ENCODE measurements around the gene ACKR2.
A peak's percentile ranks its signal among the peaks of the same experiment; 100 is the strongest.

The ACKR2 gene

DNA sequence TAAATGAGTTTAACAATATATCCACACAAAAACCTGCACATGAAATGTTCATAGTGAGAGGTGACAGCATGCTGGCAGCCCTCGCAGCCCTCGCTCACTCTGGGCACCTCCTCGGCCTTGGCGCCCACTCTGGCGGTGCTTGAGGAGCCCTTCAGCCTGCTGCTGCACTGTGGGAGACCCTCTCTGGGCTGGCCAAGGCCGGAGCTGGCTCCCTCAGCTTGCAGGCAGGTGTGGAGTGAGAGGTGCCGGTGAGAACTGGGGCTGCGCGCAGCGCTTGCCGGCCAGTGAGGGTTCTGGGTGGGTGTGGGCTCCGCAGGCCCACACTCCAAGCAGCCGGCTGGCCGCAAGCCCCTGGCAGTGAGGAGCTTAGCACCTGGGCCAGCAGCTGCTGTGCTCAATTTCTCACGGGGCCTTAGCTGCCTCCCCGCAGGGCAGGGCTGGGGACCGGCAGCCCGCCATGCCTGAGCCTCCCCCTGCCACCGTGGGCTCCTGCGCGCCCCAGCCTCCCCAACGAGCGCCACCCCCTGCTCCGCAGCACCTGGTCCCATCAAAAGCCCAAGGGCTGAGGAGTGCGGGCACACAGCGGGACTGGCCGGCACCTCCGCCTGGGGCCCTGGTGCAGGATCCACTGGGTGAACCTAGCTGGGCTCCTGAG is 39.6 kb upstream of the ACKR2 start:
- H3K27ac ChIP-seq = no peak overlapping the region
- no peak overlapping the region for H3K4me3 ChIP-seq (ENCODE audit: low read depth, low read length)
- TF ChIP-seq CTCF (IDR thresholded peaks at IDR 0.05; ENCODE audit: low read depth, low read length) = no peak
- H3K27me3 ChIP-seq (ENCODE audit: insufficient read depth, low read depth, severe bottlenecking) = no peaks in the 10 kb centered on the region
- H3K9me3 ChIP-seq (ENCODE audit: severe bottlenecking) = no peaks in the 10 kb centered on the region
- DNase-seq = no peak
- H3K36me3 ChIP-seq = no peaks in the 10 kb centered on the region

- DNase-seq = no peak
- Histone ChIP-seq H3K27ac (no peak overlapping the region), H3K27me3 (ENCODE audit: insufficient read depth, low read depth, severe bottlenecking) (no peaks in the 10 kb centered on the region), H3K9me3 (ENCODE audit: severe bottlenecking) (no peaks in the 10 kb centered on the region), H3K36me3 (no peaks in the 10 kb centered on the region), H3K4me3 (ENCODE audit: low read depth, low read length) (no peak overlapping the region)
- no peak for TF ChIP-seq CTCF (IDR thresholded peaks at IDR 0.05; ENCODE audit: low read depth, low read length)
These were observed 38.0 kb upstream of the ACKR2 start for GRCh38 chr3:42771271-42771670.

DNA sequence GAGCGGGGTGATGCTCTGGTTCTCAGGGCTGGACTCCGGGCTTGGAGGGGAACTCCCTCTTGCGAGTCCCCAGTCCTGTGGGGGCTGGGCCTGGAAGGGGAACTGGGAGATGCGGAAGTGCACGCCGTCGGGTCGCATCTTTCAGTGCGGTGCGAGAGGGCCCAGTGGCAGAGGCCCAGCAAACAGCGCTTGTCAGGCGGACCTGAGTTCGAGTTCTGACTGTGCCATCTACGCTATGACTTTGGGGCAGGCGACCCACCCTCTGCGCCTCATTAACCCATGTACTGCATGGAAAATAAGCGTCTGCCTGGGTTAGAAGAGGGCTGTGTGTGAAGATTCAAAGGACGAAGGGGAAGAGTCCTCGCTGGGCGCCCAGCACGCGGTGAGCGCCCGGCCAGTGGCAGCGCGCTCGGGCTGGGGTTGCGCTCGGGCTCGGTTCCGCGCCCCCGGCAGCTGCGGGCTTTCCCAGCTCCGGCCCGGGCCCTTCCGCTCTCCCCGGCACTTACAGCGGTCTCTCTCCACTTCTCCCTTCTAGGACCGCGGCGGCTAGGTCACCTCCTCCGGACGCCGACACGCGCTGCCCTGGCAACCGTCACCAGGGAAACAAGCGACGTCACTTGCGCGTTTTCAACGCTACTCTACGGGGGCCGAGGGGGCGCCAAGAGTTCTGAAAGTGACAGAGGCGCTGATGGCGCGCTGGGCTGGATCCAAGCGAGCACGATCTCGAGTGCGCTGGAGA is 36.4 kb upstream of the ACKR2 start, which contains the start of gene CCDC13:
Gene CCDC13 (minus strand): TSS at position 584 of the 739 bp plus-strand sequence. CDS start 14,908 bp downstream, outside the sequence.
- H3K4me3 ChIP-seq (ENCODE audit: low read depth, low read length) = peak within 1 kb of the TSS; percentile 59
- H3K27ac ChIP-seq = 0 out of 2 replicates have a peak within 1 kb of the TSS, but pooled peaks have one; percentile 12
- peak; percentile 92 for DNase-seq
- H3K36me3 ChIP-seq = no peaks in the 10 kb centered on the region
- H3K27me3 ChIP-seq (ENCODE audit: insufficient read depth, low read depth, severe bottlenecking) = no peaks in the 10 kb centered on the region
- H3K9me3 ChIP-seq (ENCODE audit: severe bottlenecking) = no peaks in the 10 kb centered on the region
- no peak for TF ChIP-seq CTCF (IDR thresholded peaks at IDR 0.05; ENCODE audit: low read depth, low read length)

- H3K27ac ChIP-seq = 0 out of 2 replicates have a peak overlapping the region, but pooled peaks have one; percentile 12
- no peak for TF ChIP-seq CTCF (IDR thresholded peaks at IDR 0.05; ENCODE audit: low read depth, low read length)
These were observed 35.9 kb upstream of the ACKR2 start for GRCh38 chr3:42773409-42773751.

GRCh38 chr3:42778644-42779043 is 30.6 kb upstream of the ACKR2 start:
- no peak overlapping the region for H3K4me3 ChIP-seq (ENCODE audit: low read depth, low read length)
- no peaks in the 10 kb centered on the region for H3K27me3 ChIP-seq (ENCODE audit: insufficient read depth, low read depth, severe bottlenecking)
- TF ChIP-seq CTCF (IDR thresholded peaks at IDR 0.05; ENCODE audit: low read depth, low read length) = no peak
- peaks cover 11% of the 10 kb centered on the region for H3K36me3 ChIP-seq
- H3K27ac ChIP-seq = no peak overlapping the region
- no peak for DNase-seq
- H3K9me3 ChIP-seq (ENCODE audit: severe bottlenecking) = no peaks in the 10 kb centered on the region

More at GRCh38 chr3:42773409-42773751, 35.9 kb upstream of the ACKR2 start:
- Histone ChIP-seq H3K9me3 (ENCODE audit: severe bottlenecking) (no peaks in the 10 kb centered on the region), H3K4me3 (ENCODE audit: low read depth, low read length) (peak overlapping the region; percentile 59), H3K27me3 (ENCODE audit: insufficient read depth, low read depth, severe bottlenecking) (no peaks in the 10 kb centered on the region), H3K36me3 (no peaks in the 10 kb centered on the region)
- DNase-seq = no peak
